H9 (cell line): Measurements from ENCODE around the gene GALE. TPM values are rescaled to one million over a fixed set of nuclear protein-coding genes. Genes with fewer than 3 reads are reported as not detected.

Experiments
- DNase-seq: peaks from one replicate; pipeline ENCODE4 v3.0.0-alpha.2; 2017
- H2AFZ ChIP-seq: one replicate; pipeline ENCODE4 v1.6.1; 2013; ENCODE audit warnings: mild to moderate bottlenecking, low read length, control low read depth, moderate library complexity
- H2AK5ac ChIP-seq: 2 replicates; pipeline ENCODE4 v1.6.1; 2013; ENCODE audit warnings: low read length, control low read depth, mixed read lengths; ENCODE audit not compliant: insufficient read length
- H2BK120ac ChIP-seq: one replicate; pipeline ENCODE4 v1.6.1; 2013; ENCODE audit warnings: low read depth, mild to moderate bottlenecking, low read length, control low read depth, inconsistent platforms; ENCODE audit not compliant: poor library complexity, severe bottlenecking
- H2BK12ac ChIP-seq: 2 replicates; pipeline ENCODE4 v1.6.1; 2013; ENCODE audit warnings: low read length, control low read depth, mixed read lengths, low read depth; ENCODE audit not compliant: insufficient read length
- H2BK15ac ChIP-seq: 2 replicates; pipeline ENCODE4 v1.6.1; 2013; ENCODE audit warnings: low read depth, low read length, control low read depth
- H2BK20ac ChIP-seq: one replicate; pipeline ENCODE4 v1.6.1; 2013; ENCODE audit warnings: low read depth, mild to moderate bottlenecking, low read length, control low read depth, inconsistent platforms; ENCODE audit not compliant: poor library complexity, severe bottlenecking
- H2BK5ac ChIP-seq: 2 replicates; pipeline ENCODE4 v1.6.1; 2013; ENCODE audit warnings: low read length, control low read depth, mixed read lengths; ENCODE audit not compliant: insufficient read length
- H3K14ac ChIP-seq: 2 replicates; pipeline ENCODE4 v1.6.1; 2013; ENCODE audit warnings: low read length, control low read depth; ENCODE audit not compliant: insufficient read depth
- H3K18ac ChIP-seq: 2 replicates; pipeline ENCODE4 v1.6.1; 2013; ENCODE audit warnings: low read depth, mild to moderate bottlenecking, mixed read lengths, low read length, control low read depth; ENCODE audit not compliant: insufficient read length
- H3K23ac ChIP-seq: 2 replicates; pipeline ENCODE4 v1.6.1; 2013; ENCODE audit warnings: low read length, control low read depth, mixed read lengths, low read depth; ENCODE audit not compliant: insufficient read length
- H3K23me2 ChIP-seq: 2 replicates; pipeline ENCODE4 v1.6.1; 2013; ENCODE audit warnings: low read depth, mild to moderate bottlenecking, mixed read lengths, low read length, control low read depth; ENCODE audit not compliant: insufficient read length, poor library complexity, severe bottlenecking
- H3K27ac ChIP-seq: 2 replicates; pipeline ENCODE4 v1.5.1; 2013; ENCODE audit warnings: low read length, control low read depth, mixed read lengths, low read depth; ENCODE audit not compliant: insufficient read length
- H3K27me3 ChIP-seq: 2 replicates; pipeline ENCODE4 v1.6.1; 2013; ENCODE audit warnings: low read length, control low read depth, inconsistent platforms; ENCODE audit not compliant: insufficient read depth
- H3K4ac ChIP-seq: 2 replicates; pipeline ENCODE4 v1.6.1; 2013; ENCODE audit warnings: low read depth, mild to moderate bottlenecking, control low read depth, inconsistent platforms, low read length, moderate library complexity
- H3K4me1 ChIP-seq: 2 replicates; pipeline ENCODE4 v1.6.1; 2013; ENCODE audit warnings: low read length, control low read depth, inconsistent platforms; ENCODE audit not compliant: insufficient read depth
- H3K4me2 ChIP-seq: 2 replicates; pipeline ENCODE4 v1.6.1; 2013; ENCODE audit warnings: low read length, control low read depth, mixed read lengths; ENCODE audit not compliant: insufficient read length, insufficient read depth
- H3K56ac ChIP-seq: 2 replicates; pipeline ENCODE4 v1.6.1; 2013; ENCODE audit warnings: low read depth, mild to moderate bottlenecking, mixed read lengths, low read length, control low read depth; ENCODE audit not compliant: insufficient read length
- H3K79me1 ChIP-seq: 2 replicates; pipeline ENCODE4 v1.6.1; 2013; ENCODE audit warnings: low read depth, mild to moderate bottlenecking, moderate library complexity, low read length, control low read depth, inconsistent platforms; ENCODE audit not compliant: insufficient read depth, poor library complexity, severe bottlenecking
- H3K79me2 ChIP-seq: 2 replicates; pipeline ENCODE4 v1.6.1; 2013; ENCODE audit warnings: low read length, control low read depth, inconsistent platforms; ENCODE audit not compliant: insufficient read depth
- H3K9ac ChIP-seq: 2 replicates; pipeline ENCODE4 v1.6.1; 2013; ENCODE audit warnings: low read length, control low read depth, mixed read lengths; ENCODE audit not compliant: insufficient read length; ENCODE audit errors: extremely low read depth
- H3K9me3 ChIP-seq: one replicate; pipeline ENCODE4 v1.6.1; 2013; ENCODE audit warnings: low read depth, low read length, inconsistent platforms; ENCODE audit not compliant: control insufficient read depth
- H3T11ph ChIP-seq: one replicate; pipeline ENCODE4 v1.6.1; 2013; ENCODE audit warnings: mild to moderate bottlenecking, low read length, control low read depth, inconsistent platforms
- H4K20me1 ChIP-seq: one replicate; pipeline ENCODE4 v1.6.1; 2013; ENCODE audit not compliant: control insufficient read depth, insufficient read length, insufficient read depth
- H4K5ac ChIP-seq: 2 replicates; pipeline ENCODE4 v1.6.1; 2013; ENCODE audit warnings: low read depth, mild to moderate bottlenecking, mixed read lengths, low read length, control low read depth; ENCODE audit not compliant: insufficient read length
- H4K8ac ChIP-seq: replicated peaks from 2 replicates; pipeline ENCODE4 v1.6.1; 2013; ENCODE audit warnings: low read length, control low read depth, mixed read lengths, low read depth; ENCODE audit not compliant: insufficient read length
- H4K91ac ChIP-seq: 2 replicates; pipeline ENCODE4 v1.6.1; 2013; ENCODE audit warnings: low read depth, mild to moderate bottlenecking, moderate library complexity, mixed read lengths, low read length, control low read depth; ENCODE audit not compliant: insufficient read length
- H3K27ac Mint-ChIP-seq, 3 experiments: 2 replicates in 2 of 3; 3 replicates in 1 of 3; pipeline ENCODE4 v1.8.0; 2020 to 2021; ENCODE audit warnings: mixed read lengths in 3 of 3, mild to moderate bottlenecking in 1 of 3, moderate library complexity in 1 of 3
- H3K27me3 Mint-ChIP-seq: 2 replicates; pipeline ENCODE4 v1.8.0; 2021; ENCODE audit warnings: low read depth, mild to moderate bottlenecking, moderate library complexity, mixed read lengths
- H3K36me3 Mint-ChIP-seq, 3 experiments: 2 replicates in 2 of 3; 3 replicates in 1 of 3; pipeline ENCODE4 v1.8.0; 2020 to 2021; ENCODE audit warnings: low read depth in 3 of 3, mixed read lengths in 3 of 3; ENCODE audit not compliant: insufficient read depth in 1 of 3
- H3K4me1 Mint-ChIP-seq, 2 experiments: 2 replicates each; pipeline ENCODE4 v1.8.0; 2020; ENCODE audit warnings: mixed read lengths in 2 of 2
- H3K4me3 Mint-ChIP-seq, 2 experiments: 2 replicates in 1 of 2; 3 replicates in 1 of 2; pipeline ENCODE4 v1.8.0; 2020 to 2021; ENCODE audit warnings: mild to moderate bottlenecking in 2 of 2, mixed read lengths in 2 of 2, moderate library complexity in 1 of 2
- H3K9me3 Mint-ChIP-seq, 2 experiments: 2 replicates in 1 of 2; 3 replicates in 1 of 2; pipeline ENCODE4 v1.8.0; 2020; ENCODE audit warnings: mild to moderate bottlenecking in 2 of 2, mixed read lengths in 2 of 2, moderate library complexity in 1 of 2
- CTCF ChIP-seq: fragments of 200-600 bp; sonication (generic); conservative IDR thresholded peaks from 3 replicates; pipeline ENCODE4 v1.8.0; 2021; ENCODE audit warnings: antibody characterized with exemption, mild to moderate bottlenecking
- WGBS: extraction: QIAGEN DNeasy Blood & Tissue Kit; methylation state at CpG from one replicate; pipeline ENCODE4 v1.1.7; 2013; ENCODE audit warnings: missing lambda C conversion rate, low lambda C conversion rate, mixed read lengths; ENCODE audit not compliant: insufficient read length; ENCODE audit errors: extremely low coverage; 5-methylcytosine and 5-hydroxymethylcytosine counted together
- total RNA-seq: library from RNA; stranded (reverse); gene quantifications from 2 replicates; pipeline ENCODE4 v1.2.1, GENCODE V29; 2021

GALE gene
- total RNA-seq, 1 experiment from 2014 or later: 36.0 TPM

DNA sequence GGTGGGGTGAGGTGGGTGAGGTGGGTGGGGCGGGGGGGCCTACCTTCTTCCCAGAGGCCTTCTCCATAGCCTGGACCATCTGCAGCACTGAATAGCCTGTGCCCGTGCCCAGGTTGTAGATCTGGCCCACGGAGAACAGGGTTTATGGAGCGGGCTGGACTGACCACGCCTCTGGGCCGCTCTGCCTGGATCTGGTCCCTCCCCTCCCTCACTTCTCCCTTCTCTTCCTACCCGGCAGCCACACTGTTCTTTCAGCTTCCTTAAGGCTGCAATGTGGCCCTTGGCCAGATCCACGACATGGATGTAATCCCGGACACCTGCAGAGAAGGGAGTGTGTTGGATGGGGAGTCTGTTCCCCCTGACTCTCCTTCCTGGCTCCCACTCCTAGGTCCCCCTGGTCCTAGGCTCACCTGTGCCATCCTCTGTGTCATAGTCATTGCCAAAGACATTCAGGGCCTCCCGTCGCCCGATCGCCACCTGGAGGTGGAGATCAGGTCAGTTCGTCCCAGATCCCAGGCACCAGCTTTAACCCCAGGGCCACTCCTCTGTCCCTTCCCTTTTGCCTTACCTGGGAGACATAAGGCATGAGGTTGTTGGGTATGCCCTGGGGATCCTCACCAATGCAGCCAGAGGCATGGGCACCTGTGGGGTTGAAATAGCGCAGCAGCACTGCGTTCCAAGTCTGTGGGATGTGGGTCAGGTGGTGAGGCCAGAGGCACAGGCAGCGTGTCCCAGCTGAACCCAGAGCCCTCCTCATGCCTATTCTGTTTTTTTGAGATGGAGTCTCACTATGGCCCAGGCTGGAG, 3.9 kb downstream of the GALE start:
- Histone ChIP-seq H3K9me3 (no peaks in the 10 kb centered on the region), H4K20me1 (no peaks in the 10 kb centered on the region), H3K18ac (no peak overlapping the region), H2AK5ac (no peak overlapping the region), H4K91ac (no peak overlapping the region), H2AFZ (no peak overlapping the region), H4K5ac (no peak overlapping the region), H3K23me2 (peaks cover 18% of the 10 kb centered on the region), H3K79me2 (peaks cover 6% of the 10 kb centered on the region; the same call in 1 of the 2 replicates), H3K14ac (no peak overlapping the region; the same call in 1 of the 2 replicates), H2BK5ac (no peak overlapping the region), H2BK15ac (no peak overlapping the region), H3K9ac (no peak overlapping the region), H3K4me2 (no peak overlapping the region), H4K8ac (no peak overlapping the region), H3K56ac (no peak overlapping the region), H3T11ph (no peak overlapping the region), H2BK120ac (no peak overlapping the region), H3K4me1 (no peaks in the 10 kb centered on the region; the same call in 1 of the 2 replicates), H3K27ac (no peak overlapping the region), H2BK12ac (no peak overlapping the region), H3K4ac (no peak overlapping the region), H3K79me1 (peaks cover 8% of the 10 kb centered on the region), H3K23ac (no peak overlapping the region), H2BK20ac (no peak overlapping the region), H3K27me3 (no peaks in the 10 kb centered on the region)
- H3K27ac Mint-ChIP-seq: no peak overlapping the region; a peak in 1 of 7 replicates
- peak; percentile 52 for TF ChIP-seq CTCF
- peak; percentile 61 for DNase-seq
- peaks cover 9 to 19% of the 10 kb centered on the region in 2 experiments for H3K4me1 Mint-ChIP-seq
- H3K4me3 Mint-ChIP-seq: no peak overlapping the region; a peak in 1 of 5 replicates
- peaks cover 3% of the 10 kb centered on the region for H3K27me3 Mint-ChIP-seq
- no peaks in the 10 kb centered on the region for H3K9me3 Mint-ChIP-seq
- H3K36me3 Mint-ChIP-seq: peaks cover 4 to 47% (median 28%) of the 10 kb centered on the region in 3 experiments; a peak in 6 of 7 replicates
- no CpG with 5 or more reads among the region's 17 CpGs for WGBS
